Measurements from ENCODE around the gene HPSE2.
A peak's percentile ranks its signal among the peaks of the same experiment; 100 is the strongest.

The HPSE2 gene

DNA sequence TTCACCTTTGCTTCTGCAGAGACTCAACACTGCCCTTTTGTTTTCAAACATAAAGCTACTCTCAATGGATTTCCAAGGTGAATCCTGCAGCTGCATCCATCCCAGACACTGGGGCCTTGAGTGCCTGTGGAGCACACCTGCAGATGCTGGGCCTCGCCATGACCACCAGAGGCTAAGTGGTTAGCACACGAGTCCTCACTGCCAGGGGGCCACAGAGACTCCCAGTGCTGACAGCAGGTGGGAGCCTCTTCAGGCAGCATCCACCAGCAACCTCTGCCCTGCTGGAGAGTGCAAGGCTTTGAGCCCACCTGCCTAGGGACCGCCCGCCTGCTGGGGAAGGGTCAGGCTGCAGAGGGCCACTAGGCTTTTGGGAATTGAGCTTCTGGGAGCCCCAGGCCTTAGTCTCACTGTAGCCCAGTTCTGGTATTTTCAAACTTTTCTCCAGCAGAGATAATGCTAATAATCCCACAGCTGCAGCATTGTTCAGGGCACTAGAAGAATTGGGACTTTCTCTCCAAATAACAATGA lies 779.5 kb downstream of the HPSE2 start:
- DNase-seq = no peak

DNA sequence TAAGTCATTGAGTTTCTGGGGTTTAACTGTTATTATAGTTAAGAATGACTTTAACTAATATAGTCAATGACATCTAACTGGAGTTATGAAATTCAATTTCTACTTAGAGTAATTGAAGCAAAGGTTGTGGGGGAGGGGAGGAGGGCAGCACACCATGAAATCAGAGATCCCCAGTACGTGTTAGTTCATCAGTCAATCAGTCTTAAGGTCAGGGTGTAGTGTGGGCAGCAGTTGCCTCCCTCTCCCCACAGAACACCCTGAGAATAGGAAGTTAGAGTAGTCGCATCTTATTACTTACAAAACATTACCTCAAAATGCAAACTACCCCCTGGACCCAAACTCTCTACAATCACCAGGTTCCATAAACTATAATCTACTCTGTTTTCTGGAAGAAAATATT lies 781.9 kb downstream of the HPSE2 start:
- DNase-seq = no peak

DNA sequence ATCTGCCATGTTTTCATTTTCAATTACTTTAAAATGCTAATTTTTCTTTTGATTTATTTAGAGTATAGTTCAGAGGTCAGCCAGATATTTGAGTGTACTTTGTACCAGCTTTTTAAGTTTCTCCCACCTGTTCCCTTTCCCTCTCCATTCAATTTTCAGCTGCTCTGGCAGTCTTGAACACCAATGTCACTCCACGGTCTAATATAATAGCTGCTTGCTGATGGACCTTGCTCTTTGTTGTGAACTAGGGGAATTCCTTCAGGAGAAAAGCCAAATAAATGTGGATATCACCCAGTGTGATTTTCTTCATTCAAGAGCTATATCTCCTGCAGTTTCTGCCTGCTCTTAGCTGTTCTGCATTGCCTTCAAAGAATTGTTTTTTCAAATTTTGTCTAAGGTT lies 785.0 kb downstream of the HPSE2 start:
- DNase-seq = no peak

DNA sequence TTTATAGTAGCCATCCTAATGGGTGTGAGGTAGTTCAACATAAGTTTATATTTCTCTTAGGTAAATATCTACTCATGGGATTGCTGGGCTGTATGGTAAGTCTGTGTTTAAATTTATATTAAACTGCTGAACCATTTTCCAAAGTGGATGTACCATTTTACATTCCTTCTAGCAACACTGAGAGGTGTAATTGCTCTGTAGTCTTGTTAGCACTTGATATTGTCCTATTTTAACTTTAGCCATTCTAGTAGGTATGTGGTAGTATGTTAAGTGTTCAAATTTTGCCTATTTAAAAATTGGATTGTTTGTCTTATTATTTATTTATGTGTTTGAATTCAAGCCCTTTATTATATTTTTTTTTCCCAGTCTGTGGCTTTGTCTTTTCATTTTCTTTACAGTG lies 786.4 kb downstream of the HPSE2 start:
- DNase-seq = no peak

DNA sequence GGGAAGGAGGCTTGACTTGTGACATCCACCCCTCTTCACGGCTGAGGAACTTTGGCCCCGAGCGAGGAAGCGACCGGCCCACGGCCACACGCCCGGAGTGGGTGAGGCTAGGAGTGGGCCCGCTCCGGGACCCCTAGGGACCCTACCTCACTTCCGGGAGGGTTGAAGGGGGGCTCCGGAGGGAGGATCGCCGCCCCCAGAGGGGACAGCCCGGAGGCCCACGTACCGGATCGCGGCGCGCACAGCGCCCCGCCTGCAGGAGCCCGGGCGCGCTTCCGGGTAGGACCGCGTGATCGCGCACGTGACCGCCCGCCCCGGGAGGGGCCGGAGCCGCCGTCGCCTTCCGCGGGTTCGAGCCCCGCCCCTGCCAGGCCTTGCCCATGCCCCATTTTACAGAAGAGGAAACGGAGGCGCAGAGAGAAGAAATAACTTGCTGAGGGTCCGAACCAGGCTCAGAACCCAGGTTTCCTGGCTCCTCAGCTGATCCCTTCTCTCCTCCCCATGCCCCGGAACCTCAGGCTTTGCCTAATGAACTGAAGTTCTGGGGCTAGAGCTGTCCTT lies 788.9 kb downstream of the HPSE2 start, which contains the start of gene HPS1:
Gene HPS1, minus strand, starts transcription at position 275 of the 561 bp plus-strand sequence. CDS start 3,695 bp downstream, outside the sequence.
- DNase-seq = no peak

DNA sequence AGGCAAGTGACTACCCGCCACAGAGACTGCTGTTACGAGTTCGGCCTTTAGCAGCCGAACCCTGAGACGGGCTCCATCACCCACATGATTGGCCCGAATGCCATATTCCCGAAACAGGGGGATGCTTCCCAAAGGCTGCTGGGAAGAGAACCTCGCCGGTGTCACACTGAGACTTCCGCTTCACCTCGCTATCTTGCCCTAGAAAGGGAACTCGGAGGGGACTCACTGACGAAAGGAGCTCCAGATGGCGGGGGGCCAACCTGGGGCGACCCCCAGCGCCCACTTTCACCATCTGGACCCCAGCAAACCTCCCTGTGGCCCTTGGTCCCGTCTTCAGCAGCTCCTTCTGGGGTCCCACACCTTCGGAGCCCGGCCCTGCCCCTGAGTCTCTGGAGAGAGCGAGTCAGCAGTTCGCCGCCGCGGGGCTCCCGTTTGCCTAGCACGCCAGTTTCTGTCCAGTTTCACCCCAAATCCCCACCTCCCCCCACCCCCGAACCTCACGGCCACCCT lies 789.4 kb downstream of the HPSE2 start:
- DNase-seq = no peak

DNA sequence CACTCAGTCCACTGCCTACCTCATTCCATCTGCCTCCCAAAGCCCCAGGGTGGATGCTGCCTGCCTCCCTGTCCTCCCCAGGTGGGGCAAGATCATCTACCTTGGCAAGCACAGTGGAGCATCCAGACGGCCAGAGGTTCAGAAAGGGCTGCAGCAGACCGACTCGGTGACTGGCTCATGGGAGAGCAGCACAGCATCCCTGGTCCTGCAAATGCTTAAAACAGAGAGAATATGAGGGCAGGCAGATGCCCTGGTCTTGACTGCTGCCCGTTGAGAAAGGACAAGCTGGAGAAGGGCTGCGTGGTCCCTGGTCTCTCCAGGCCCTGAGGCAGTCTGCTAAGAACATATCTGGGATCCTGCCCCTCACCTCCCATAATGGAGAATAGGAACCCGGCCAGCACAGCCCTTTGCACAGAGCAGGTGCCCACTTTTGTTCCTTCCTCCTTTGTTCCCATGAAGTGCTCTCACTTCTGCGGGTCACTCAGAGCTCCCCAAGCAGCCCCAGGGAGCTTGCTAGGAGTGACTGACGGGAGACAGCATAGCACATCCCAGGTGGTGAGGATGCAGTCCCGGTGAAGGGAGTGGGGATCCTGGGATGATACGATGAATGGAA lies 790.3 kb downstream of the HPSE2 start:
- DNase-seq = no peak

DNA sequence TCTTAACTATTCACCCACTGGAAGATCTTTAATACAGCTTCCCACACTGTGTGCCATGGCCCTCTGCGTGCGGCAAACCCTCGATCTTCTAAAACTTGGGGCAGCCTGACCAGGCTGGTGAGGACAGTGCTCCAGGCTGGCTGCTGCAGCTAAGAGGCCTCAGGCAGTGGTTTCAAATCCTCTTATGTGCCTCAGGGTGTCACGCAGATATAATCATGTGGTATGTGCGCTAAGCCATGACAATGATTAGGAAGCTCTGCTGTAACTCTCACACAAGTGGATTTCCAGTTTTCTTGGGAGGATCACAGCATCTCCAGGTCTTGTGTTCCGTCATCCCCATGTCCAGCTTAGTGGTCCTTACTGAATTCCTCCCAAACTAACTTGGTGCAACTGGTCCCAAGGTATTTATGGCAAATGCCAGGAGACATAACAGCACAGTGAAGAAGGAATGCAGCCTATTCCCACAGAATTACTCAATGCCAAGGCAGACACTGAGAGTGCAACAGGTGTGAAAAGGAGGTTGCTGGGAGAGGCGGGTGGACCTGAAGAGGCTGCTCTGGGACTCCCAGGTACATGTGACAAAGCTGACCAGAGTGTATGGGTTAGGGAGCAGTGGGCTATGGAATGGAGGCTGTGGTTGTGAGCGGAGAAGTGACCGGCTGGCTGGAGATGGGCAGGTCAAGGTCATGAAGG lies 791.2 kb downstream of the HPSE2 start:
- no peak for DNase-seq

DNA sequence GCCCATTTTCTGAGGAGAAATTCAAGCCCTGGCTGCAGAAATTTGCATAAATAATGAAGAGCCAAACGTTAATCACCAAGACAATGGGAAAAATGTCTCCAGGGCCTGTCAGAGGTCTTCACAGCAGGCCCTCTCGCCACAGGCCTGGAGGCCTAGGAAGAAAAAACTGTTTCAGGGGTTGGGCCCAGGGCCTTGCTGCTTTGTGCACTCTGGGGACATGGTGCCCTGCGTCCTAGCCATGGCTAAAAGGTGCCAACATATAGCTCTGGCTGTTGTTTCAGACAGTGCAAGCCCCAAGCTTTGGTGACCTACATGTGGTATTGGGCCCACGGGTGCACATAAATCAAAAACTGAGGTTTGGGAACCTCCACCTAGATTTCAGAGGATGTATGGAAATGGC lies 796.9 kb downstream of the HPSE2 start:
- DNase-seq = no peak

DNA sequence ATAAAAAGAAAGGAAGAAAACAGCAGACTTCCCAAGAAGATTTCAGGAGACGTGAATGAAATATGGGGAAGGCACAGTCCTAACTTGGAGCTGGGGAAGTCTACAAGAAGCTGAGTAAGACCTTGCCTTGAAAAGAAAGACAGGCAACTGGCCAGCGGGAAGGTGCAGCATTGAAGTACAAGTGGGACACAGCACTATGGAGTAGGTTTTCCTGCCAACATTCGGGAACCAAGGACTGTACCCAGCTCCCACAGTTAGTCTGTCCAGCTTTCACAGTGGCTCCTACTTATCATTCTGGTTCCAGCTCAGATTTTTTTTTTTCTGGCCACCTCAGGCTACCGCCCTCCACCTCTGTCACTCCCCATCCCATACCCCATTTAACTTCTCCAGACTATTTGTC lies 798.9 kb downstream of the HPSE2 start:
- DNase-seq = no peak

DNA sequence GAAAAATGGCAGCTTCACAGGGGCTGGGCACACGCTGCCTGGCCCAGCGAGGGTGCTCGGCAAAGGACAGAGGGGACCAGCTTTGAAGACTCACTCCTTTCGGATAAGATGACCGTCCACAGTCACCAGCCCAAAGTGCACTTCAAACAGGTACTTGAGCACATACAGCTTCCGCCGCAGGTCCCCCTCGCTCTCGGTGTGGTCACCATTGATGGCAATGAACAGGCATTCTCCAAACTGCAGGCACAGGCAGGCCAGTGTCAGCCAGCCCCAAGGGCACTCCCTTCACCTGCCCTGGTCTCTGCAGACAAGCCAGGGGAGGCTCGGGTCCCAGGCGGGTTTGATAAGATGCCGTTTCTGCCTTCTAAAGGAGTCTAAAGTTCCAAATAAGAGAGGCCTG lies 800.5 kb downstream of the HPSE2 start:
- peak; percentile 19 for DNase-seq

DNA sequence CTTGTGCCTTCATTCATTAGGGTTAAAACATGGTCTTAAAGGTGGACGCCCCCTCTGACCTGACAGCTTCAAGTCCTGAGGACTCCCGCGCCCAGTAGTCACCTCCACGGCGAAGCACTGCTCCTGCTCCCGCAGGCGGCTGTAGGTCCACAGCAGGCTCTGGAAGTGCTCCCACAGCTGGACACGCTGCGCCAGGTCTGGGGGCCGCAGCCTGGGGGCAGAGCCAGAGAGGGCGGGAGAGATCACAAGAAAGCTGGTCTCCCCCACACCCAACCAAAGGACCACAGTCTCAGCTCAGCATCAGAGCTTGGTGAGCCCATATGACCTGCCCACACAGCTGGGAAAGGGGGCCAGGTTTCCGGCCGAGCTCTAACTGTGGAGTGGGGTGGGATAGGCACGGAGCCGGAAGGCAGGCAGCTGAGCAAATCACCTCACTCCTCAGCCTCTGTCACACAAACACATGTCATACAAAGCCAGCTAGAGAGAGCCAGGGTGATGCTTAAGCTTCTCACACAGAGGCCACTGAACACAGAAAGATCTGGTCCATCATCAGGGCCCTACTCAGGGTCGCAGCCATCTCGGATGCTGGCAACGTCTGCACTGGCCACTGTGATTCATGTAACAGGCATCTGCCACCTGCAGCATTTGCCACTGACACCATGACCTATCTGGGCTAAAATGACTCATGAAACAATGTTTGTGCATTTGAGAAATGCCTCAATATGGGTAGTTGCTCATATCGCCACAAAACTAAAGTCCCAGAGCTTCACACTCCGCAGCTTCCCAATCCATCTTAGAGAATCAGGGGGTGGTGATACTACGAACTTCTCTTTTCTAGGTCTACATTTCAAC lies 801.5 kb downstream of the HPSE2 start:
- peak; percentile 48 for DNase-seq

DNA sequence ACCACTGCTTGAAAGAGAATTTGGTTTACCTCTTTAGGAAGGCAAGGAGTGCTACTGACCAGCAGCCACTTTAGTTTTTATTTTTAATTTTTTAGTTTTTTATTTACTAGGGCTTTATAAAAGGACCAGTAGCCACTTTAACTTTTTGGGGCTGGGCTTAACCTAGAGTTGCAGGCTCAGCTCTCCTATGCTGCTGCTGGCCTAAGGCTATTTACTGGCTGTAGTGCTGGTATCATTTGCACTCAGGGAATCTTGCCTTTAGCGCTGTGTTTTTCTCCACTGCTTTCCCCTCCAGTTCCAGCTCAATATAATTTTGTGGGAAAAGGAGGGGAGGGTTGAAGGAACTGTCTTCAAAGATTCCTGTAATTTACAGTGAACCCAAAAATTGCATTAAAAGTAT lies 802.3 kb downstream of the HPSE2 start:
- DNase-seq = no peak

DNA sequence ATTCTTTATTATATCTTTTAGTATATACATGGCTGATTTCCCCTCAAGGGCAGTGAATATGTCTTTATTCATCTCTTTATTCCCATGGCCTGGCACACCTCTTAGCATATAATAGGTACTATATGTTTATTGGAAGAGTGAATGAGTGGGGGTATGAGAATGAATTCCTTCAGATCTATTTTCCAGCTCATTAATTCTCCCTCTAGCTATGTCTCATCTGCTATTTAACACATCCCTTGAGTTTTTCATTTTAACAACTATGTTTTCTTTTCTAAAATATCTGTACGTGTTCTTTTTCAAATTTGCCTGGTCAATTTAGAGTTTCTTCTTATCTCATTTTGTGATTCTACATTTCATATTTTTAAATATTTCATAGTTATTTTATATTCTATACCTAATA lies 803.3 kb downstream of the HPSE2 start:
- no peak for DNase-seq

DNA sequence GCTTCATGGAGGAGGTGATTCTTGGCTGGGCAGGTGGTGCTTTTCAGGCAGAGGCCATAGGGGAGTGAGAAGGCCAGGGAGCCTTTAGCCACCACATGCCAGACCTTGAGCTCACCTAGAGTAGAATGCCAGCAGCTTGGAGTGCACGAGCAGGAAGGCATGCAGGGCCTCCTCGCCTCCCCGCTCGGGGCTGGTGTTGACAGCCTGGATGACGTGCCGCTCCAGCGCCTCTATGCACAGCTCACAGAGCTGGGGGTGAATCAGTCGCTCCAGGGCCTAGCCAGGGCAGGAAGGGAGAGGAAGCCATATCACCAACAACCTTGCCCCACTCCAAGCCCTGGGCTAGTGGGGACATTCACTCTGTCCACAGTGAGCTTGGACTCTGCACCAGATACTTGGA lies 804.6 kb downstream of the HPSE2 start:
- peak; percentile 35 for DNase-seq

DNA sequence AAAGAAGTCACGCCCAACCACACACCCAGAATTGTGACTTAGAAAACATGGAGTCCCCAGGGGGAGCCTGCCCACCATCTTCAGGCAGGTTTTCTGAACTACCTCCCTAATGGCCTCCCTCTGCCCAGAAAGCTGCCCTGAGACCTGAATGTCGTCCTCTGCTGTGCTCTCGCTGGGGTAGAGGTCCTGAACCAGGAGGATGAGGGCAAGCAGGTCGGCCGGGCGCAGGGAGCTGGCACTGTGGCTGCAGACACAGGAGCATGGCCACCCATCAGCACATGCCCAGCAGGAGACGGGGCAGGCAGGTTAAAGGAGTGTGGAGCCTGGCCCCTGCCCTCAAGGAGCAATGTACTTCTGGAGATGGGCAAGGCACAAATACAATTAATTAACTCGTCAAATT lies 805.2 kb downstream of the HPSE2 start:
- DNase-seq = peak; percentile 21

DNA sequence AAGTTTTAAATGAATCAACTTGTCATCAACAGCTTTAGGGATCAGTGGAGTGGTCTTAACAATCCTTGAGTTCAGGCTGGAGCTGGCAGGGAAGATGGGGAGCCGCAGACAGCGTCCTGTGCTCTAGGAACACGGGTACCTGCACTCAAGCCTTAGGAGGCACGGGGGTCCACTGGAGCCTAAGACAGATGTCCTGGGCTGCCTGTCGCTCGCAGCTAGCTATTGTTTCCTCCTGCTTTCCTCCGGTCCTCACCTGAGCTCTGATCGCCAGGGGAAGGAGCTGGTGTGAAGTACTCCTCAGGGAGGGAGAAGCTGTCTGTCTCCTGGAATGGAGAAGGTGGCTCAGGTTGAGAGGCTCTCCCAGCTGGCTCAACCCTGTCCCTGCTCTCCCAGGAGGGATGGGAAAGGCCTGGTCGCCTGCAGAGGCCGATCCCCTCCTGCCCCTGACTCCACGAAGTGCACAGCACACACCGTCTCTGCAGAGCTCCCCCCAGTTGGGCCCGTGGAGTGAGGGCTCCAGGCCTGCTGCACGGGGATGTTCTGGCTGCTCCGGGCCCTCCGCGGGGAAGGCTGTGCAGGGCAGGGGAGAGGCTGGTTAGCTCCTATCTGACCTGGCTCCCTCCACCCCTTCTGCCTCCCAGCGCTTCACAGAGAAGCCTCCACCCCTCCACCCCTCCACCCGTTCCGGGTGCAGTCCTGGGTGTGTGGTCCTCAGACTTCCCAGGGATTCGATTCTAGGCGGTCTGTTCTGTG lies 806.2 kb downstream of the HPSE2 start:
- DNase-seq = peak; percentile 29

DNA sequence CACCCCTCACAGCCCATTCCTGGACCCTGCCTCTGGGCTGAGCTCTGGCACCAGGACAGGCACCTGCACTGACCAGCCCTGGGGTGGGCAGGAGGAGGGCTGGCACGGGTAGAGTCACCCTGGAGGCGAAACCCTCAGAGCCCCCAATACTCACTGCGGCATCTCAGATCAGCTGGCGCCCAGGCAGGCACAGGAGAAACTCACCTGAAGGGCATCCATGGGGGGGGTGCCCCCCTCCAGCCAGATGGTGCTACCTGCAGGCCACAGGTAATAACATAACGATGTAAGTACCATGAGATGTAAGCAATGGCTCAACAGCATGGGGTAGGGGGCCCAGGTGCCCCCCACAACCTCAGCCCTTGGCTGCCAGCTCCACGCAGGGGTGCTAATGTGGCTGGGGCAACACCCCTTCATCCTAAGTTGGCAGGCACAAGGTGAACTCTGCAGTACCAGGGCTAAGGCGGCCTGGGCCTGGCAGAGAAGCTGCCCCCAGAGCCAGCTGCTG lies 808.6 kb downstream of the HPSE2 start:
- DNase-seq = no peak

DNA sequence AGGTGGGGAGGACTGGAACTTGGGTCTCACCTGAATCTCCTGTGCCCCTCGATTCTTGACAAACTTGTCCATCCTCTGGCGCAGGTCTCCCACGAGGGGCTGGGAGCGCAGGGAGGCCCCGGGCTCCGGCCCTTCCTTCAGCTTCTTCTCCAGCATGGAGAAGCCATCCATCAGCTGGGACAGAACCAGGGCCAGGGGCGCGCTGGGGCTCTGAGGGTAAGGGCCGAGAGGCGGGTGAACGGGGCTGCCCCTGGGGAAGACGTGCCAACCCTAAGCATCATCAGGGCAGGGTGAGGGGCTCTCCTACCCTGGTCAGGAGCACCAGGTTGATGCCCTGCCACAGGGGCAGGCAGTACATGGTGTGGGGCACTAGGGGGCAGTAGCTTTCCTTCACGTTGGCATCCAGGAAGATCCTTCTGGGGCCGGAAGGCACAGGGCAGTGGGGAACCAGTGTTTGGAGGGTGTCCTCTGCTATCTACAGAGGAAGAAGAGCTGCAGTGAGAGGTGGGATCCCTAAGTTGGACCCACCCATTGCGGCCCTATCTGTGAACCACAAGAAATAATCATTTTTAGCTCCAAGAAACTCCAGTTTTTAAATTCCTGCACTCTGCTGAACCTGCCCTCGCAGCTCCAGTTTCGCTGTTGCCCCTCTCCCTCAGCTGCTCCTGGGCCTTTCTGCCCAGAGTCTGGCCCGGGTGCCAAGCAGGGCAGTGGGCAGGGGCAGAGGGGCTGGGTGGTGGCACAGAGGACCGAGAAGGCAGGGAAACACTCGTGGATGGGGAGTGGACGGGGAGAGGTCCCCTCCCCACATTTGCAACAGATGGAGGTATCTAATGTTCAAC lies 809.9 kb downstream of the HPSE2 start:
- peak; percentile 79 for DNase-seq

DNA sequence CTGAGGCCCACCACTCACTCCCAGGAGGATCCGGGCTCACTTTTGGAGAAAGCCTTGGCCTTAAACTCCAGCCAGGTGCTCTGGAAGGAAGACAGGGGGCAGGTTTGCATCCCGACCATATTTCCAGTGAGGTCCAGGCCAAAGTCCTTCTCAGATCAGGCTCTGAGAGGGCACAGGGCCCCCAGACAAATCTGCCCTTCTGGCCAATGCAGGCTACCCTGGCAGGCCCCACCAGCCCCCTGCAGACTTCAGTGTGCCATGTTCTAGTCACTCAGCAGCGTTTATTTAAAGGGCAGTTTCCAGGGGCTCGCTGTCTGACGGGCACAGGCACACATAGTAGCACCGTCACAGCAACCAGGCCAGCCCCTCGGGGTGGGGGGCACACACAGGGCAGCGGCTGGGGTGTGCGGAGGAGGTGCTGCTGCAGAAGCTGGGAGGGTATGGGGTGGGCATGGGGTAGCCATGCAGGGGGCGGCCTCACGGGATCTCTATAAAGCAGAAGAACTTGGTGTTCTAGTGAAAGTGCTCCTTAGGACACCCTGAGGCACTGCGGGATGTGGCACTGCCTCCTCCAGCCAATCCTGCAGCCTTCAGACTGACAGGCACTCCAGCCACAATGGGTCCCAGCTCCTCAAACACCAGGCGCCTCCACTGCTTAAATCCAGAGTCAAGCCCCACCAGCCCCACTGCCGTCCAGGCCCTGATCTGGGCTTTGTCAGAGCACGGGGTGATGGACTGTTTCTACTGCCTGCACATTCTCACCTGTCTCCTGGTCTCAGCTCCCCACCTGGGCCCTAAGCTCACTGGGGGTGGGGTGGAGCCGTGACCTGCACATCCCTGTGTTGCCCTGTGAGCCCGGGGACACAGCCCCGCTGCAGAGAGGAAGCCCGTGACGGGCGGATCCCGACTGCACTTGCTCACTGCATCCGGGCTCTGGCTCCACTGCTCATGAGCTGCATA lies 811.1 kb downstream of the HPSE2 start:
- peak; percentile 78 for DNase-seq

Data from islet precursor cell (in vitro differentiated cells).